SK-N-SH (cell line): Measurements from ENCODE around the gene SLC24A4. TPM values are rescaled to one million over a fixed set of nuclear protein-coding genes. Genes with fewer than 3 reads are reported as not detected.

Experiments used
- CTCF ChIA-PET: fragments of 300-600, 350-600 bp; formaldehyde crosslinking; extraction: SDS; loops from one replicate; lab custom pipeline; 2021; lab: Yijun Ruan, JAX
- POLR2A ChIA-PET: fragments of 350-600 bp; sonication (Branson Sonifier 250); formaldehyde crosslinking; extraction: SDS; loops from one replicate; lab custom pipeline; 2020; ENCODE audit warnings: antibody characterized with exemption, inconsistent platforms; lab: Yijun Ruan, JAX
- DNase-seq: peaks from one replicate; pipeline ENCODE4 v3.0.0; 2012
- H2AFZ ChIP-seq: fragments of 200-600 bp; sonication (generic); 2 replicates; pipeline ENCODE4 v1.8.1; 2016; ENCODE audit warnings: antibody characterized with exemption, mild to moderate bottlenecking, low read depth
- H3F3A ChIP-seq: fragments of 200-600 bp; sonication (generic); replicated peaks from 2 replicates; pipeline ENCODE3; 2016; ENCODE audit warnings: antibody characterized with exemption, mild to moderate bottlenecking; ENCODE audit not compliant: insufficient read depth
- H3K27ac ChIP-seq, 2 experiments: fragments of 200-500 bp in 1 of 2; fragments of 200-600 bp in 1 of 2; sonication (Bioruptor generic) in 1 of 2; sonication (generic), shearing (Covaris generic) in 1 of 2; 2 replicates each; pipeline versions ENCODE4 v1.5.1 to v1.6.1; 2014 to 2016; ENCODE audit warnings: low read depth in 2 of 2, inconsistent platforms in 1 of 2, low read length in 1 of 2, mild to moderate bottlenecking in 1 of 2, mixed read lengths in 1 of 2
- H3K27me3 ChIP-seq: fragments of 200-600 bp; sonication (generic), shearing (Covaris generic); 2 replicates; pipeline ENCODE4 v1.6.1; 2016; ENCODE audit warnings: mixed run types; ENCODE audit not compliant: insufficient read depth
- H3K36me3 ChIP-seq, 2 experiments: fragments of 200-500 bp in 1 of 2; fragments of 200-600 bp in 1 of 2; sonication (Bioruptor generic) in 1 of 2; sonication (generic) in 1 of 2; replicated peaks in 1 of 2; 2 replicates each; pipeline versions ENCODE3 to v1.5.1; 2014 to 2016; ENCODE audit warnings: low read length in 1 of 2, mild to moderate bottlenecking in 1 of 2; ENCODE audit not compliant: insufficient read depth in 2 of 2, control insufficient read depth in 1 of 2
- H3K4me1 ChIP-seq, 2 experiments: fragments of 200-500 bp in 1 of 2; fragments of 200-600 bp in 1 of 2; sonication (Bioruptor generic) in 1 of 2; sonication (generic), shearing (Covaris generic) in 1 of 2; 2 replicates each; pipeline versions ENCODE4 v1.5.1 to v1.6.1; 2014 to 2016; ENCODE audit warnings: low read depth in 1 of 2, low read length in 1 of 2, mixed run types in 1 of 2; ENCODE audit not compliant: insufficient read depth in 2 of 2, control insufficient read depth in 1 of 2
- H3K4me2 ChIP-seq: fragments of 200-600 bp; sonication (generic), shearing (Covaris generic); 2 replicates; pipeline ENCODE4 v1.6.1; 2017; ENCODE audit warnings: mixed run types
- H3K4me3 ChIP-seq, 2 experiments: fragments of 200-500 bp in 1 of 2; fragments of 200-600 bp in 1 of 2; sonication (Bioruptor generic) in 1 of 2; sonication (generic), shearing (Covaris generic) in 1 of 2; 2 replicates each; pipeline versions ENCODE4 v1.5.1 to v1.8.1; 2014 to 2016; ENCODE audit warnings: low read depth in 2 of 2, inconsistent platforms in 1 of 2, low read length in 1 of 2, mild to moderate bottlenecking in 1 of 2, mixed read lengths in 1 of 2, moderate library complexity in 1 of 2
- H3K79me2 ChIP-seq: fragments of 200-600 bp; sonication (generic); 2 replicates; pipeline ENCODE4 v1.8.1; 2017; ENCODE audit warnings: mild to moderate bottlenecking; ENCODE audit not compliant: insufficient read depth
- H3K9ac ChIP-seq: fragments of 200-600 bp; sonication (generic); 2 replicates; pipeline ENCODE4 v1.6.1; 2017; ENCODE audit warnings: mixed run types
- H3K9me2 ChIP-seq: fragments of 200-600 bp; sonication (generic); 2 replicates; pipeline ENCODE4 v1.6.1; 2017; ENCODE audit warnings: mixed run types
- H3K9me3 ChIP-seq: fragments of 200-600 bp; sonication (generic); 2 replicates; pipeline ENCODE4 v1.6.1; 2017; ENCODE audit warnings: mixed run types, mild to moderate bottlenecking, moderate library complexity
- H4K20me1 ChIP-seq: fragments of 200-600 bp; sonication (generic); 2 replicates; pipeline ENCODE4 v1.6.1; 2017; ENCODE audit warnings: mild to moderate bottlenecking, mixed run types; ENCODE audit not compliant: insufficient read depth
- EZH2phosphoT487 ChIP-seq: fragments of 200-600 bp; sonication (generic); IDR thresholded peaks from 2 replicates; pipeline ENCODE4 v1.6.1; 2017; ENCODE audit warnings: low read depth, mixed run types, mild to moderate bottlenecking, antibody characterized with exemption, moderate library complexity, borderline replicate concordance
- FOSL2 ChIP-seq: IDR thresholded peaks from 2 replicates; pipeline ENCODE4 v1.4.0; 2012; ENCODE audit warnings: low read depth, mild to moderate bottlenecking, moderate library complexity, borderline replicate concordance
- FOXM1 ChIP-seq: IDR thresholded peaks from 2 replicates; pipeline ENCODE4 v1.4.0; 2012; ENCODE audit warnings: low read depth, mild to moderate bottlenecking
- GATA2 ChIP-seq: sonication (generic); formaldehyde crosslinking; IDR thresholded peaks from 2 replicates; pipeline ENCODE4 v1.5.0; 2020; ENCODE audit warnings: mild to moderate bottlenecking, missing genetic modification reagents
- JUND ChIP-seq: IDR thresholded peaks from 2 replicates; pipeline ENCODE4 v1.4.0; 2012
- MAX ChIP-seq: IDR thresholded peaks from 2 replicates; pipeline ENCODE4 v1.4.0; 2012; ENCODE audit warnings: low read depth
- MXI1 ChIP-seq: IDR thresholded peaks from 2 replicates; pipeline ENCODE4 v1.6.1; 2012; ENCODE audit warnings: mild to moderate bottlenecking, low read depth, low read length, improper control_type of control experiment
- PBX3 ChIP-seq: IDR thresholded peaks from 2 replicates; pipeline ENCODE4; 2012
- RAD21 ChIP-seq: IDR thresholded peaks from 2 replicates; pipeline ENCODE4 v1.6.1; 2012; ENCODE audit warnings: mild to moderate bottlenecking, low read length
- RCOR1 ChIP-seq: fragments of 150-350 bp; IDR thresholded peaks from 2 replicates; pipeline ENCODE4 v1.6.1; 2017; ENCODE audit warnings: antibody characterized with exemption, low read length
- SIN3A ChIP-seq: IDR thresholded peaks from 2 replicates; pipeline ENCODE4 v1.6.1; 2012; ENCODE audit warnings: low read depth, mild to moderate bottlenecking, low read length, moderate library complexity, borderline replicate concordance
- SMC3 ChIP-seq: IDR thresholded peaks from 2 replicates; pipeline ENCODE4 v1.6.1; 2012; ENCODE audit warnings: low read depth, low read length, improper control_type of control experiment
- TCF12 ChIP-seq: IDR thresholded peaks from 2 replicates; pipeline ENCODE4 v1.4.0; 2012
- TEAD4 ChIP-seq: IDR thresholded peaks from 2 replicates; pipeline ENCODE4 v1.4.0; 2012; ENCODE audit warnings: mild to moderate bottlenecking, borderline replicate concordance; ENCODE audit not compliant: insufficient read depth
- YY1 ChIP-seq: IDR thresholded peaks from 2 replicates; pipeline ENCODE4 v1.4.0; 2012; ENCODE audit warnings: low read depth, mild to moderate bottlenecking
- WGBS: methylation state at CpG from one replicate; pipeline ENCODE4 v1.1.6; 2017; ENCODE audit warnings: low lambda C conversion rate; 5-methylcytosine and 5-hydroxymethylcytosine counted together
- polyA plus RNA-seq, 3 experiments: library from polyadenylated mRNA; depleted of rRNA; stranded (reverse); fragments of >200 nt; gene quantifications; 2 replicates each; pipeline ENCODE4 v1.2.3, GENCODE V29; 2012
- TF ChIP-seq, protein P1 (sequence below): IDR thresholded peaks from 2 replicates; pipeline ENCODE4 v1.6.1; 2012; ENCODE audit warnings: mild to moderate bottlenecking, low read depth, low read length, moderate library complexity
- TF ChIP-seq, protein P2 (sequence below): fragments of 150-350 bp; IDR thresholded peaks from 2 replicates; pipeline ENCODE4 v1.6.1; 2017; ENCODE audit warnings: antibody characterized with exemption, low read length, low read depth, borderline replicate concordance
- TF ChIP-seq, protein P3 (sequence below): IDR thresholded peaks from 2 replicates; pipeline ENCODE4 v1.4.0; 2012; ENCODE audit warnings: low read depth, borderline replicate concordance

The SLC24A4 gene
- polyA plus RNA-seq, 1 of the 3 experiments (the other 2 are of a cell fraction), result 0.07 TPM

- Histone ChIP-seq H3K36me3 (no peaks in the 10 kb centered on the region), H3K4me3 (no peak overlapping the region), H3F3A (no peaks in the 10 kb centered on the region), H3K4me2 (no peak overlapping the region), H3K4me1 (no peaks in the 10 kb centered on the region), H3K9ac (no peak overlapping the region), H2AFZ (no peak overlapping the region), H4K20me1 (0 out of 2 replicates have a peak, but pooled peaks cover 10% of the 10 kb centered on the region), H3K27me3 (no peaks in the 10 kb centered on the region), H3K9me3 (no peaks in the 10 kb centered on the region), H3K27ac (no peak overlapping the region), H3K9me2 (no peaks in the 10 kb centered on the region), H3K79me2 (peaks cover 95% of the 10 kb centered on the region)
- WGBS, result 82% methylated on average over 6 of the region's 10 CpGs
- no peak for DNase-seq
- ChIA-PET CTCF (no interaction called here), POLR2A (no interaction called here)
- no peak for TF ChIP-seq TEAD4
- no peak for TF ChIP-seq PBX3
- no peak for TF ChIP-seq MXI1
- no peak for TF ChIP-seq YY1
- no peak for TF ChIP-seq JUND
- no peak for TF ChIP-seq FOSL2
- TF ChIP-seq SMC3, result no peak
- TF ChIP-seq EZH2phosphoT487, result no peak
- TF ChIP-seq, protein P1, sequence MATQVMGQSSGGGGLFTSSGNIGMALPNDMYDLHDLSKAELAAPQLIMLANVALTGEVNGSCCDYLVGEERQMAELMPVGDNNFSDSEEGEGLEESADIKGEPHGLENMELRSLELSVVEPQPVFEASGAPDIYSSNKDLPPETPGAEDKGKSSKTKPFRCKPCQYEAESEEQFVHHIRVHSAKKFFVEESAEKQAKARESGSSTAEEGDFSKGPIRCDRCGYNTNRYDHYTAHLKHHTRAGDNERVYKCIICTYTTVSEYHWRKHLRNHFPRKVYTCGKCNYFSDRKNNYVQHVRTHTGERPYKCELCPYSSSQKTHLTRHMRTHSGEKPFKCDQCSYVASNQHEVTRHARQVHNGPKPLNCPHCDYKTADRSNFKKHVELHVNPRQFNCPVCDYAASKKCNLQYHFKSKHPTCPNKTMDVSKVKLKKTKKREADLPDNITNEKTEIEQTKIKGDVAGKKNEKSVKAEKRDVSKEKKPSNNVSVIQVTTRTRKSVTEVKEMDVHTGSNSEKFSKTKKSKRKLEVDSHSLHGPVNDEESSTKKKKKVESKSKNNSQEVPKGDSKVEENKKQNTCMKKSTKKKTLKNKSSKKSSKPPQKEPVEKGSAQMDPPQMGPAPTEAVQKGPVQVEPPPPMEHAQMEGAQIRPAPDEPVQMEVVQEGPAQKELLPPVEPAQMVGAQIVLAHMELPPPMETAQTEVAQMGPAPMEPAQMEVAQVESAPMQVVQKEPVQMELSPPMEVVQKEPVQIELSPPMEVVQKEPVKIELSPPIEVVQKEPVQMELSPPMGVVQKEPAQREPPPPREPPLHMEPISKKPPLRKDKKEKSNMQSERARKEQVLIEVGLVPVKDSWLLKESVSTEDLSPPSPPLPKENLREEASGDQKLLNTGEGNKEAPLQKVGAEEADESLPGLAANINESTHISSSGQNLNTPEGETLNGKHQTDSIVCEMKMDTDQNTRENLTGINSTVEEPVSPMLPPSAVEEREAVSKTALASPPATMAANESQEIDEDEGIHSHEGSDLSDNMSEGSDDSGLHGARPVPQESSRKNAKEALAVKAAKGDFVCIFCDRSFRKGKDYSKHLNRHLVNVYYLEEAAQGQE, result no peak
- no peak for TF ChIP-seq TCF12
- TF ChIP-seq, protein P2, sequence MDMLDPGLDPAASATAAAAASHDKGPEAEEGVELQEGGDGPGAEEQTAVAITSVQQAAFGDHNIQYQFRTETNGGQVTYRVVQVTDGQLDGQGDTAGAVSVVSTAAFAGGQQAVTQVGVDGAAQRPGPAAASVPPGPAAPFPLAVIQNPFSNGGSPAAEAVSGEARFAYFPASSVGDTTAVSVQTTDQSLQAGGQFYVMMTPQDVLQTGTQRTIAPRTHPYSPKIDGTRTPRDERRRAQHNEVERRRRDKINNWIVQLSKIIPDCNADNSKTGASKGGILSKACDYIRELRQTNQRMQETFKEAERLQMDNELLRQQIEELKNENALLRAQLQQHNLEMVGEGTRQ, result no peak
- no peak for TF ChIP-seq FOXM1
- TF ChIP-seq GATA2 (CRISPR knock-in tag), result no peak
- TF ChIP-seq RCOR1, result no peak
- TF ChIP-seq SIN3A, result no peak
- no peak for TF ChIP-seq RAD21
- TF ChIP-seq, protein P3, sequence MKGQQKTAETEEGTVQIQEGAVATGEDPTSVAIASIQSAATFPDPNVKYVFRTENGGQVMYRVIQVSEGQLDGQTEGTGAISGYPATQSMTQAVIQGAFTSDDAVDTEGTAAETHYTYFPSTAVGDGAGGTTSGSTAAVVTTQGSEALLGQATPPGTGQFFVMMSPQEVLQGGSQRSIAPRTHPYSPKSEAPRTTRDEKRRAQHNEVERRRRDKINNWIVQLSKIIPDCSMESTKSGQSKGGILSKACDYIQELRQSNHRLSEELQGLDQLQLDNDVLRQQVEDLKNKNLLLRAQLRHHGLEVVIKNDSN, result no peak
- TF ChIP-seq MAX, result no peak
- TF ChIP-seq, all 33 proteins: peak for 0
Observed at GRCh38 chr14:92524602-92525185, 201.7 kb downstream of the SLC24A4 start.
